Activated naive CD8-positive, alpha-beta T cell treated with anti-CD3 and anti-CD28 coated beads, Interleukin-2, amount 10 ng/mL, durations not matched to agents 7 days and 5 days (primary cell): ENCODE results near the gene PGM5. TPM values are rescaled to one million over a fixed set of nuclear protein-coding genes. Genes with fewer than 3 reads are reported as not detected.
"Not testable (repeated sequence)": the region's sequence is repeated elsewhere in the genome, so short reads cannot be mapped to it uniquely, and the experiment has no call there.

Experiments used
- ATAC-seq: fragments of 150-1000 bp; cut with Tn5 transposase; one replicate; pipeline ENCODE4 v1.10.0; 2021; ENCODE audit warnings: low read depth, moderate library complexity
- POLR2A ChIA-PET: fragments of 350-600 bp; sonication (Branson Sonifier 250); formaldehyde crosslinking; loops from one replicate; lab custom pipeline; 2021; ENCODE audit warnings: antibody characterized with exemption; lab: Charles Lee
- DNase-seq: peaks from one replicate; pipeline ENCODE4 v3.0.0; 2021
- H3K27ac Mint-ChIP-seq: one replicate; pipeline ENCODE4 v1.8.0; 2022; ENCODE audit warnings: mild to moderate bottlenecking, mixed read lengths
- H3K27me3 Mint-ChIP-seq: one replicate; pipeline ENCODE4 v1.8.0; 2022; ENCODE audit warnings: mild to moderate bottlenecking, moderate library complexity, mixed read lengths
- H3K36me3 Mint-ChIP-seq: one replicate; pipeline ENCODE4 v1.8.0; 2021; ENCODE audit warnings: mild to moderate bottlenecking, mixed read lengths
- H3K4me1 Mint-ChIP-seq: one replicate; pipeline ENCODE4 v1.8.0; 2021; ENCODE audit warnings: mixed read lengths
- H3K4me3 Mint-ChIP-seq: one replicate; pipeline ENCODE4 v1.8.0; 2022; ENCODE audit warnings: mild to moderate bottlenecking, moderate library complexity, mixed read lengths
- H3K9me3 Mint-ChIP-seq: one replicate; pipeline ENCODE4 v1.8.0; 2021; ENCODE audit warnings: mixed read lengths
- total RNA-seq, 2 experiments: library from RNA; stranded (reverse); gene quantifications; one replicate each; pipeline ENCODE4 v1.2.3, GENCODE V29; 2021

Gene PGM5
- total RNA-seq, 2 experiments from 2014 or later = not detected

GRCh38 chr9:68342265-68343025 is 14.0 kb upstream of the PGM5 start:
- H3K27ac Mint-ChIP-seq, POLR2A ChIA-PET, H3K27me3 Mint-ChIP-seq, H3K4me1 Mint-ChIP-seq, H3K4me3 Mint-ChIP-seq, H3K9me3 Mint-ChIP-seq, DNase-seq, H3K36me3 Mint-ChIP-seq: not testable (repeated sequence)
- ATAC-seq = peak; percentile 67

- H3K27ac Mint-ChIP-seq, H3K4me1 Mint-ChIP-seq, H3K27me3 Mint-ChIP-seq, DNase-seq, ATAC-seq, POLR2A ChIA-PET, H3K36me3 Mint-ChIP-seq, H3K9me3 Mint-ChIP-seq, H3K4me3 Mint-ChIP-seq: not testable (repeated sequence)
Measured at GRCh38 chr9:68343242-68343641, 13.2 kb upstream of the PGM5 start.

GRCh38 chr9:68343992-68344391 is 12.4 kb upstream of the PGM5 start:
- H3K27ac Mint-ChIP-seq, ATAC-seq, H3K4me3 Mint-ChIP-seq, H3K9me3 Mint-ChIP-seq, DNase-seq, H3K4me1 Mint-ChIP-seq, H3K27me3 Mint-ChIP-seq, POLR2A ChIA-PET, H3K36me3 Mint-ChIP-seq: not testable (repeated sequence)

GRCh38 chr9:68351689-68352088 is 4.7 kb upstream of the PGM5 start:
- H3K4me3 Mint-ChIP-seq, H3K27ac Mint-ChIP-seq, H3K36me3 Mint-ChIP-seq, H3K9me3 Mint-ChIP-seq, POLR2A ChIA-PET, H3K4me1 Mint-ChIP-seq, DNase-seq, ATAC-seq: not testable (repeated sequence)
- peaks cover 17% of the 10 kb centered on the region for H3K27me3 Mint-ChIP-seq

GRCh38 chr9:68355993-68356379 is 425 bp upstream of the PGM5 start:
- ATAC-seq, H3K27ac Mint-ChIP-seq, DNase-seq, H3K9me3 Mint-ChIP-seq, H3K4me1 Mint-ChIP-seq, H3K36me3 Mint-ChIP-seq, POLR2A ChIA-PET: not testable (repeated sequence)
- Mint-ChIP-seq H3K27me3 (peaks cover 36% of the 10 kb centered on the region), H3K4me3 (peak overlapping the region; percentile 30)

- DNase-seq, H3K4me3 Mint-ChIP-seq, H3K27ac Mint-ChIP-seq, H3K4me1 Mint-ChIP-seq, H3K36me3 Mint-ChIP-seq, H3K9me3 Mint-ChIP-seq, ATAC-seq, POLR2A ChIA-PET: not testable (repeated sequence)
- peaks cover 37% of the 10 kb centered on the region for H3K27me3 Mint-ChIP-seq
Measured at GRCh38 chr9:68357119-68357714, 806 bp downstream of the PGM5 start.

- H3K36me3 Mint-ChIP-seq, DNase-seq, H3K9me3 Mint-ChIP-seq, POLR2A ChIA-PET, H3K27ac Mint-ChIP-seq, H3K4me1 Mint-ChIP-seq: not testable (repeated sequence)
- peak; percentile 83 for ATAC-seq
- Mint-ChIP-seq H3K27me3 (peaks cover 11% of the 10 kb centered on the region), H3K4me3 (peak overlapping the region; percentile 39)
Measured at GRCh38 chr9:68366933-68367547, 10.6 kb downstream of the PGM5 start.

GRCh38 chr9:68375789-68376188 is 19.4 kb downstream of the PGM5 start:
- H3K4me1 Mint-ChIP-seq, H3K36me3 Mint-ChIP-seq, ATAC-seq, DNase-seq, H3K27me3 Mint-ChIP-seq, H3K4me3 Mint-ChIP-seq, H3K27ac Mint-ChIP-seq, H3K9me3 Mint-ChIP-seq, POLR2A ChIA-PET: not testable (repeated sequence)

GRCh38 chr9:68377723-68378122 is 21.3 kb downstream of the PGM5 start:
- DNase-seq, H3K36me3 Mint-ChIP-seq, H3K27me3 Mint-ChIP-seq, POLR2A ChIA-PET, H3K4me3 Mint-ChIP-seq, H3K27ac Mint-ChIP-seq, ATAC-seq, H3K4me1 Mint-ChIP-seq, H3K9me3 Mint-ChIP-seq: not testable (repeated sequence)

- H3K27ac Mint-ChIP-seq, H3K4me1 Mint-ChIP-seq, DNase-seq, POLR2A ChIA-PET, H3K36me3 Mint-ChIP-seq, H3K4me3 Mint-ChIP-seq, ATAC-seq, H3K9me3 Mint-ChIP-seq, H3K27me3 Mint-ChIP-seq: not testable (repeated sequence)
Measured at GRCh38 chr9:68383894-68384293, 27.5 kb downstream of the PGM5 start.

GRCh38 chr9:68389558-68389957 is 33.1 kb downstream of the PGM5 start:
- H3K9me3 Mint-ChIP-seq, H3K36me3 Mint-ChIP-seq, H3K4me3 Mint-ChIP-seq, H3K4me1 Mint-ChIP-seq, POLR2A ChIA-PET, DNase-seq, ATAC-seq, H3K27ac Mint-ChIP-seq, H3K27me3 Mint-ChIP-seq: not testable (repeated sequence)

GRCh38 chr9:68390737-68391136 is 34.3 kb downstream of the PGM5 start:
- not testable (repeated sequence) for H3K27me3 Mint-ChIP-seq, DNase-seq

GRCh38 chr9:68396411-68397094 is 40.1 kb downstream of the PGM5 start:
- ATAC-seq, H3K27me3 Mint-ChIP-seq, H3K27ac Mint-ChIP-seq, DNase-seq, H3K4me3 Mint-ChIP-seq, H3K9me3 Mint-ChIP-seq, POLR2A ChIA-PET, H3K4me1 Mint-ChIP-seq, H3K36me3 Mint-ChIP-seq: not testable (repeated sequence)

More at GRCh38 chr9:68390737-68391136, 34.3 kb downstream of the PGM5 start:
- ATAC-seq, POLR2A ChIA-PET, H3K4me3 Mint-ChIP-seq, H3K4me1 Mint-ChIP-seq, H3K9me3 Mint-ChIP-seq, H3K36me3 Mint-ChIP-seq, H3K27ac Mint-ChIP-seq: not testable (repeated sequence)
